ENCODE data around the gene GALC.
"Not testable (repeated sequence)": the region's sequence is repeated elsewhere in the genome, so short reads cannot be mapped to it uniquely, and the experiment has no call there.

The GALC gene

GRCh38 chr14:88030892-88031291 is 37.9 kb upstream of the GALC start:
- Histone ChIP-seq H3K4me3 (no peak overlapping the region), H3K27ac (no peak overlapping the region)
- TF ChIP-seq CTCF (IDR thresholded peaks at IDR 0.05), result no peak
- no peak for DNase-seq (ENCODE audit: low spot score)

- no peak for TF ChIP-seq CTCF (IDR thresholded peaks at IDR 0.05)
- no peak overlapping the region for H3K27ac ChIP-seq
- no peak for DNase-seq (ENCODE audit: low spot score)
- H3K4me3 ChIP-seq, result no peak overlapping the region
These were observed 37.1 kb upstream of the GALC start for GRCh38 chr14:88030079-88030478.

GRCh38 chr14:88029500-88029899 is 36.5 kb upstream of the GALC start:
- DNase-seq (ENCODE audit: low spot score), result no peak
- Histone ChIP-seq H3K27ac (no peak overlapping the region), H3K4me3 (no peak overlapping the region)
- TF ChIP-seq CTCF (IDR thresholded peaks at IDR 0.05), result no peak

GRCh38 chr14:88026890-88027289 is 33.9 kb upstream of the GALC start:
- no peak overlapping the region for H3K27ac ChIP-seq
- no peak for DNase-seq (ENCODE audit: low spot score)

GRCh38 chr14:88025313-88025712 is 32.3 kb upstream of the GALC start:
- DNase-seq (ENCODE audit: low spot score), result no peak
- TF ChIP-seq CTCF (IDR thresholded peaks at IDR 0.05), result no peak
- H3K4me3 ChIP-seq, result no peak overlapping the region
- H3K27ac ChIP-seq, result no peak overlapping the region

More at GRCh38 chr14:88026890-88027289, 33.9 kb upstream of the GALC start:
- TF ChIP-seq CTCF (IDR thresholded peaks at IDR 0.05), result no peak
- no peak overlapping the region for H3K4me3 ChIP-seq

GRCh38 chr14:88024252-88025086 is 31.5 kb upstream of the GALC start:
- DNase-seq (ENCODE audit: low spot score); H3K27ac ChIP-seq; H3K4me3 ChIP-seq: not testable (repeated sequence)

- no peak for TF ChIP-seq CTCF (IDR thresholded peaks at IDR 0.05)
- Histone ChIP-seq H3K4me3 (no peak overlapping the region), H3K27ac (no peak overlapping the region)
- no peak for DNase-seq (ENCODE audit: low spot score)
These were observed 30.7 kb upstream of the GALC start for GRCh38 chr14:88023658-88024187.

Measured in coronary artery (tissue), 2 donors.